Hepatic stellate cell (primary cell): ENCODE results near the gene SCARB2.
A peak's percentile ranks its signal among the peaks of the same experiment; 100 is the strongest.
"Not testable (repeated sequence)": the region's sequence is repeated elsewhere in the genome, so short reads cannot be mapped to it uniquely, and the experiment has no call there.

Source experiments
- DNase-seq: peaks from one replicate; pipeline ENCODE4 v3.0.0; 2011; ENCODE audit warnings: low spot score

Gene SCARB2

DNA sequence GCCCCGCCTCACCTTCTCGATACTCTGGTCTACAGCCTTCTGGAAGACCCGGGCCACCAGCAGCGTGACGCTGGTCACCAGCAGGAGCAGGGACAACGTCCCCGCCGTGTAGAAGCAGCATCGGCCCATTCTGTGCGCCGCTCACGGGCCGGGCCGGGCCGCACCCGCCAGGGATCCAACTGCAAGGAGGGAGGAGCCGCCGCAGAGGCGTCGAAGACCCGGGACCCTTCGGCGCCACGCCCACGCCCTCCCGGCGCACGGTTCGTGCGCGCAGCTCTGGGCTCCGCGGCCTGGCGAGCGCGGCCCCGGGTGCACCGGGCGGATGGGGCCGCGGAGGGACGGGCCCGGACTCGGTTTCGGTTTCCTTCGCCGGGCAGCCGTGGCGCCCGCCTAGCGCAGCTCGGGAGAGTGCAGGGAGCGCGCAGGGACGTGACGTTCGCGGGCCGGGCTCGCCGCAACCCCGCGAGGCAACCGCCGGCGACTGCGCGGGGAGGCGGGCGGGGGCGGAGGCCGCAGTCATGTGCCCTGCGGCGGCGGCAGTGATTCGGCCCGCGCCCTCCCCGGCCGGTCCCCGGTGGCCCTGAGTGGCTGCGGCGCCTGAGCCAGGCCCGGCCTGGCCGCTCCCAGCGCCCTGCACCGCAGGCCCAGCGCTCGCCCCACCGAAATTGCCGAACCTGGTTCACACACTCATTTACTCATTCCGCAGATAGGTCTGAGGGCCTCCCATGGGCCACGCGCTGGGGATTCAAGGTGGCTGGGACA lies at the start of gene SCARB2:
Gene SCARB2 (minus strand): TSS at position 410 of the 762 bp plus-strand sequence. CDS start 281 bp downstream, at position 129.
- DNase-seq, result peak; percentile 87

GRCh38 chr4:76260571-76260970 lies 46.9 kb upstream of the SCARB2 start:
- DNase-seq, result no peak

DNA sequence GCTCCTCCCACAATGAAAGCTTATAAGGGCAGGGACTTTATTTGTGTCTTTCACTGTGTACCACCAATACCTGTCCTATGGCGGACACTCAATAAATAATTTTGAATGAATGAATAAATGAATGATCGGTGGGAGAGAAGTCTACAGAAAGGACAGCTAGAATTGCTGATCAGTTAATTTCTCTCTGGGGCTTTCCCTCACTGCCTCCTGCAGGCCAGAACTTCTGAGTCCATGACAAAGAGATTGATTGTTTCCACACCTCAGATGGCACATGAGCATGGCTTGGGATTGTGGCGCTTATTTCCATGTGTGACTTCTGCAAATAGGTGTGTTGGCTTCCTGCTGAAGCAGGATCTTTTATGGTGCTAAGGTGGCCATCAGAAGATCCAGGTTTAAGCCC lies 44.2 kb upstream of the SCARB2 start:
- no peak for DNase-seq

DNA sequence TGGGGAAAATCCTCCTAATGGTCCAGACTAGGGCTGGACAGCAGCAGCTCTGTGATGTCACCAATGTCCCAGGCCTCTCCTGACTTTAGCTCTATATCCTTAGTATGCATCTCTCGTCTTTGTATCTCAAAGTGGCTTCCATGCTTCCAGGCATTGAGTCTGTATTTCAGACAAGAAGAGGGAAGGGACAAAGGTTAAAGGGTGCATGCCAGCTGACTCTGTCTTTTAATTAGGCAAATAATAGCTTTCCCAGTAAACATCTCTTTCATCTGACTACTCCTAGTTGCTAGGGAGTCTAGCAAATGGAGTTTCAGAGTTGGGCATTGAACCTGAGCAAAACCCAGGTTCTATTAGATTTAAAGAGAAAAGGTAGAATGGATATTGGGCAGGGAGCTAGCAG lies 43.3 kb upstream of the SCARB2 start:
- DNase-seq, result no peak

DNA sequence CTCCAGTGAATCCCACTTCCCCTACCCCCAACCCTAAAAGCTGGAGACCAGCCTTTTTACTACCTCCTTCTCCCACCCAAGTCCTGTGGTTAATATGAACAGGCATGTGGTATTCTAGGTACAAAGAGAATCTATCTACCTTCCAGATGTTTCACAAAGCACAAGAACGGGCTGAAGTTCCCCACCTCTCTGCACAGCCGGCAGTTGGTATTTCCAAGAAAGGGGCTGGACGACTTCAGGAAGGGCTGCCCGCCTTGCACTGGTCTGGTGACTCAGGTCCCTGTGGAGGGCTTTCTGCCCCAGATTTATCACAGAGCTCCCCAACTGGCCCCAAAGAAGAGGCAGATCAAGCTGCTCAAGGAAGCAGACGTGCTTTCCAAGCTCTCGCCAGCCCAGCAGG lies 42.4 kb upstream of the SCARB2 start:
- no peak for DNase-seq

GRCh38 chr4:76253511-76253910 lies 39.9 kb upstream of the SCARB2 start:
- no peak for DNase-seq

DNA sequence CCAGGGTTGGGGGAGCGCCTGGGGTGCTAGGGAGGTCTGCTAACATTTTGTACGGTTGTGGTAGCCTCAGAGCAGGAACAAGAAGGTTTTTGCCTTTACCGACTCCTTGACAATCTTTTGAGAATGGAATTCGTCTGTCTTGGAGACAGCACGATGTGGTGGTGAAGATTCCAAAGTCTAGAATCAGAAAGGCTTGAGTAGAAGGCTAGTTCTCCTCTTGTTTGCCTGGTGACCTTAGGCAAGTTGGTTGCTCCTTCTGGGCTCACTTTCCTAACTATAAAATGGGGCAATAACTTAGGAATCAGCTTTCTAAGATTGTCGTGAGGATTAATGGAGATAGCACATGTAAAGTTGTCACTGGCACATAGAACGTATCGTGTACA lies 38.6 kb upstream of the SCARB2 start:
- DNase-seq, result no peak

GRCh38 chr4:76251441-76252270 lies 38.0 kb upstream of the SCARB2 start, which contains the start of gene FAM47E:
TSS of gene FAM47E (plus strand) at chr4:76251721. CDS start at chr4:76251747, 26 bp downstream.
- peak; percentile 32 for DNase-seq

- DNase-seq, result no peak
These were observed 37.3 kb upstream of the SCARB2 start for GRCh38 chr4:76250962-76251361.

- no peak for DNase-seq
These were observed 33.2 kb upstream of the SCARB2 start for GRCh38 chr4:76246852-76247251.

GRCh38 chr4:76246025-76246424 lies 32.4 kb upstream of the SCARB2 start:
- DNase-seq, result no peak

GRCh38 chr4:76243877-76244276 lies 30.3 kb upstream of the SCARB2 start:
- DNase-seq, result not testable (repeated sequence)

- DNase-seq, result no peak
These were observed 26.6 kb upstream of the SCARB2 start for GRCh38 chr4:76240236-76240635.

- DNase-seq, result no peak
These were observed 25.1 kb upstream of the SCARB2 start for GRCh38 chr4:76238701-76239100.

DNA sequence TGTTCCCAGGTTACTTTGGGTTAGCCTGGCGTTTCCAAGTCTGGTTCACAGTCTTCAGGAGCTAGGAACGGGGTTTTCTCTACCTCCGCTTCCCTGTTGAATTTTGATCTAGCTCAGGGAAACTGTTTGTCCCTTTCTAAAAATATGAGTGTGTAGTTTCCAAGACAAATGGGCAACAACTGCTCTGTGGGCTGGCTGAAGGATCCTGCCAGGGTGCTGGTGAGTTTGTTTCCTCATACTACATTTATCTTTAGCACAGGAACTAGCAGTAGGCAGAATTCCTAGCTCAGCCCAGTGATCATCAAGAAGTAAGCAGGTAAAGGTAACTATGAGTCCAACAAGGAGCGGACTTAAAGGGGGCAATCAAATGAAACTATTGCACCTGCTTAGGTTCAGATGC lies 24.6 kb upstream of the SCARB2 start:
- no peak for DNase-seq

- no peak for DNase-seq
These were observed 22.3 kb upstream of the SCARB2 start for GRCh38 chr4:76235915-76236314.

GRCh38 chr4:76235407-76235806 lies 21.8 kb upstream of the SCARB2 start:
- no peak for DNase-seq

DNA sequence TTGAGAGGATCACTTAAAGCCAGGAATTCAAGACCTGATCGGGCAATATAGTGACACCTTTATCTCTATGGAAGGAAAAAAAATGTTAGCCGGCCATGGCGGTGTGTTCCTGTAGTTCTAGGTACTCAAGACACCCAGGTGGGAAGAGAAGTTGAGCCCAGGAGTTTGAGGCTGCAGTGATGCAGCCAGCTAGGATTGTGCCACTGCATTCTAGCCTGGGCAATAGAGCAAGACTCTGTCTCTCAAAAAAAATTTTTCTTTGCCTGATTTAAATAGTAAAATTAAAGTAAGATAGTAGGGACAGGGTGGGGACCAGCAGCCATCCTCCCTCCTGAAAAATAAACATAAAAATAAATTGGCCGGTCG lies 21.0 kb upstream of the SCARB2 start:
- no peak for DNase-seq

GRCh38 chr4:76233967-76234678 lies 20.5 kb upstream of the SCARB2 start:
- DNase-seq, result no peak

GRCh38 chr4:76233529-76233928 lies 19.9 kb upstream of the SCARB2 start:
- DNase-seq, result no peak

DNA sequence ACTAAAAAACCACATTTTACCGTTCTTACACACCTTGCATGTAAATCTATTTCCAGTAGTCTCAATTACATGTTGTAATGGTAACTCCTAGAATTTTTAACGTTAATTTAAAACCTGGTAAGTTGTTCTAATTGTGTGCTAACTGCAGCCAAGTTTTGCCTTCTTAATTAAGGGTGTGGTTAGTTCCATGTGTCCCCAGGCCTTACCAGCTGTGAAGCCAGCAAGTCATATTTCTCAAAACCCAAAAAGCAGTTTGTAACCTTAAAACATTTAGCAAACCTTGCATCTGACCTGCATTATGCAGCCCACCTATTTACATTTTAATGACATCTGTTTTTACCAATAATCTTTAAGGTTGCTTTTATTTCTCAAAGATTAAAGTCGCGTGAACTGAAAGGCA lies 19.5 kb upstream of the SCARB2 start:
- DNase-seq, result no peak

GRCh38 chr4:76232681-76233080 lies 19.1 kb upstream of the SCARB2 start:
- no peak for DNase-seq

DNA sequence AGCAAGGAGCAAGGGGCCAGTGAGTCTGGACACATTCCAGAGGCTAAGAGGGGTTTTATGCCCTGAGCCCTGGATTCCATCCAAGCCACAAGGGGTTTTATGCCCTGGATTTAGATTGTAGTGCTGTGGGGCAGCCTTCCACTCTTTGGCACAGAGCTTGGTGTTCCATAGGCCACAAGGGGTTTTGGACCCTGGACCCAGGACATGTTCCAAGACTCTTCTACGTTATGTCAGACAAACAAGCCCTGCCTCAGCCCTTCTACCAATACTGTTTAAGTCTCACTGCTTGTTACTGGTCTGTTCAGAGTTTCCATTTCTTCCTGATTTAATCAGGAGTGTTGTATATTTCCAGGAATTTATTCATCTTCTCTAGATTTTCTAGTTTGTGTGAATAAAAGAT lies 12.8 kb upstream of the SCARB2 start:
- DNase-seq, result no peak
